GM19438 (cell line): Measurements from ENCODE around the gene GRB2.
A peak's percentile ranks its signal among the peaks of the same experiment; 100 is the strongest.
"Not testable (repeated sequence)": the region's sequence is repeated elsewhere in the genome, so short reads cannot be mapped to it uniquely, and the experiment has no call there.

ENCODE experiments used
- ATAC-seq: cut with Tn5 transposase; IDR thresholded peaks from one replicate; pipeline ENCODE4 v1.9.1; 2021; ENCODE audit warnings: low read depth; ENCODE audit not compliant: unreplicated experiment

The GRB2 gene

GRCh38 chr17:75356260-75356937 lies 49.1 kb downstream of the GRB2 start:
- no peak for ATAC-seq

GRCh38 chr17:75353176-75353575 lies 52.3 kb downstream of the GRB2 start:
- ATAC-seq = no peak

- peak; percentile 57 for ATAC-seq
Measured at GRCh38 chr17:75352079-75352569, 53.4 kb downstream of the GRB2 start.

GRCh38 chr17:75350706-75351105 lies 54.8 kb downstream of the GRB2 start:
- no peak for ATAC-seq

DNA sequence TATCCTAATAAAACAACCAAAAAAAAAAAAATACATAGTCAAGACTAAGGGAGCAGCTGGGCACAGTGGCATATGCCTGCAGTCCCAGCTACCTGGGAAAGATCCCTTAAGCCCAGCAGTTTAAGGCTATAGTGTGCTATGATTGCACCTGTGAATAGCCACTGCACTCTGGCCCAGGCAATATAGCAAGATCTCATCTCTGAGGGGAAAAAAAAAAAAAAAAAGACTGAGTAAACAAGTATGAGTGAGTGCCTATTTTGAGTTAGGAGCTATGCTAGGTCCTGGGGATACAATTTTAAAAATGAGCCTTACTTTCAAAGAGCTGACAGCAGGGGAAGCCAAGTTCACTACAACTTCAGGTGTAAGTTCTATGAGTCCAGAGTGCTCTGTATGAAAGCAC lies 55.4 kb downstream of the GRB2 start:
- no peak for ATAC-seq

- ATAC-seq = no peak
Measured at GRCh38 chr17:75349589-75349988, 55.9 kb downstream of the GRB2 start.

DNA sequence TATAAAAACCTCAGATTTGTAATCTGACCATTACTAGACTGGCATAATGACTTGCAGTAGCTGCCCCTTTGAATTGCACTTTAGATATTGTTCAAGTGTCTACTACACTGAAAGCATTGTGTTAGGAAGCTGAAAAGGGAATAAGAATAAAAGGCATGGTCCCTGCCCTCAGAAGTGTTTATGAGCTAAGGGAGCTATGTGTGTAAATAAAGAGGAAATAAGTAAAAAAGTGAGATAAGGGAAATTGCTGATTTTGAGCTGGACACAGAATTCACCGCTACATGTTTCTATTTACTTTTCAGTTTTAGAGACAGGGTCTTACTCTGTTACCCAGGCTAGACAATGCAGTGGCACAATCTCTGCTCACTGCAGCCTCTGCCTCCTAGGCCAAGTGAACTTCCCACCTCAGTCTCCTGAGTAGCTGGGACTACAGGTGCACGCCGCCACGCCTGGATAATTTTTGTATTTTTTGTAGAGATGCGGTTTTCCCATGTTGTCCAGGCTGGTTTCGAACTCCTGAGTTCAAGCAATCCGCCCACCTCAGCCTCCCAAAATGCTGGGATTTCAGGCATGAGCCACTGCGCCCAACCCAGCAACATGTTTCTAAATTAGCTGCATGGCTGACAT lies 57.0 kb downstream of the GRB2 start:
- ATAC-seq = no peak

DNA sequence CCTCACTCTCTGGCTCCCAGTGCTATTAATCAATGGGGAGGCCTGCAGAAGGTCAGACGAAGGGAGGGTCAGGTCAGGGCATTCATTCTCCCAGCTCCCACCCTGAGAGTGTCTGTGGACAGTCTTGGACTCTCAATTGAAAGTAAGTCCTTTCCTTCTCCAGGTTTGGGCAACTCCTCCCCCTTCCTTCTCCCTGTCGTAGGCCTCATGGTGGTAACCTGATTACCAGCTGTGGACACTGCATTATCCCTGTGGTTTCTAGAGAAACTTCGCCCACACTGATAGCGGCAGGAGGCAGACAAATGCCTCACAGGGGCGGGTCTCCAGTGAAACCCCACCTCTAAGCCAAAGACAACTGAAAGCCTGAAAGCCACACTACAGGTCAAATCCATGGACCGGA lies 58.6 kb downstream of the GRB2 start:
- ATAC-seq = no peak

- ATAC-seq = not testable (repeated sequence)
Measured at GRCh38 chr17:75346368-75346767, 59.1 kb downstream of the GRB2 start.

- peak; percentile 56 for ATAC-seq
Measured at GRCh38 chr17:75345514-75346167, 59.8 kb downstream of the GRB2 start.

GRCh38 chr17:75344666-75345065 lies 60.8 kb downstream of the GRB2 start:
- no peak for ATAC-seq

DNA sequence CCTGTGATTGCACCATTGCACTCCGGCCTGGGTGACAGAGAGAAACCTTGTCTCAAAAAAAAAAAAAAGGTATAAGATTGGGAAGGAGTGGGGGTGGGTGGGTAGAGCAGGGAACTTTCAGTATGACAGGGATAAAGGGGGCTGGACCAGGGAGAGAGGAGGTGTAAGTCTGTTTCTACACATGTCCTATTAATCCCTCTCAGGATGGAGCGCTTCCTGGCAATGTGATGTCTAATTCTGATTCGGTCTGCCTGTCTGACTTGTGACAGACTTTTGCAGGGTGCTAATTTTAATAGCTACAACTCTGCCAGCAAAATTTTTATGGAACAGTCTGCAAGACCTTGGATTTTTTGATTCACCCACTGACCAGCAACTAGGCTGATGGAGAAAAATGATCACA lies 62.5 kb downstream of the GRB2 start:
- ATAC-seq = no peak

- ATAC-seq = no peak
Measured at GRCh38 chr17:75341784-75342486, 63.5 kb downstream of the GRB2 start.

- no peak for ATAC-seq
Measured at GRCh38 chr17:75340631-75341030, 64.8 kb downstream of the GRB2 start.

DNA sequence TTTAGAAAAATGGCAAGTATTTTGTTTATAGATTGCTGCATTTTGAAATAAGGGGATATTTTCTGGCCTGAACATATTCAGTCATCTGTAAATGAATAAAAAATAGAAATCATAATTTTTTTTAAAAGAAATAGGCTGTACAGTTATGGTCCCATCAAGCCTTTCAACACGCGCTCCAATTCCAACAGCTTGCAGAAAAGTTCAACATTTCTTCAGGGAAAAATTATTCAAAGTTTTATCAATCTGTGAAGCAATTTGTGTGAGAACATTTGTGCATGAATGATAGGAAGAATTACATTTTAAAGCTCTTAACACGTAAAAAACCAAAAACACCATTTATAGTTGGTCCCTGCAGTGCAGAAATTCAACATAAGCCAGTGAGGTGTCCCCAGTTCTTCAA lies 65.5 kb downstream of the GRB2 start:
- no peak for ATAC-seq

DNA sequence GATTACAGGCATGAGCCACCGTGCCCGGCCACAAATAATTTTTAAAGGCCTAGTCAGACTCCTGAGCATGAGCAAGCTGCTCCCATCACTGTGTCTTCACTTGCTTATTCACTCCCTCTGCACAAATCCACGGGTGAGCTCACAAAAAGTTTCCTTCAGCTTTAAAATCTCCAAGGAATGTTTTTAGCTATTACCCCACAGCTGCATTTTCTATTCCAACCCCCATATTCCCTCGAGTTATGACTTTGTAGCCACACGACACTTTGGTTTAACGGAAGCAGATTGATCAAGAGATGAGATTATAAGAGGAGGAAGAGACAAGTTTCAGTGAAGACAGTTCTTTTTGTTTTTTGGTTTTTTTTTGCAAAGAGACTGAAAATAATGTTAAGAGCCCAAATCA lies 67.1 kb downstream of the GRB2 start:
- no peak for ATAC-seq

GRCh38 chr17:75335315-75335714 lies 70.2 kb downstream of the GRB2 start:
- no peak for ATAC-seq

DNA sequence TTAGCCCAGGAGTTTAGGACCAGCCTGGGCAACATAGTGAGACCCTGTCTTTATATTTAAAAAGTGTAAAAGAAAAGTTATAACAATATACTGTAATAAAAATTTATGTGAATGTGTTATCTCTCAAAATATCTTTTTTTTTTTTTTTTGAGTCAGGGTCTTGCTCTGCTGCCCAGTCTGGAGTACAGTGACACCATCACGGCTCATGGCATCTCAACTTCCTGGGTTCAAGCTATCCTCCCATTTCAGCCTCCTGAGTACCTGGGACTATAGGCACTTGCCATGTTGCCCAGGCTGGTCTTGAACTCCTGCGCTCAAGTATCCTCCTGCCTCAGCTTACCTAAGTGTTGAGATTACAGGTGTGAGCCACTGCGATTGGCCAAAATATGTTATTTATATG lies 70.8 kb downstream of the GRB2 start:
- ATAC-seq = no peak

- ATAC-seq = no peak
Measured at GRCh38 chr17:75331671-75332070, 73.8 kb downstream of the GRB2 start.

- ATAC-seq = no peak
Measured at GRCh38 chr17:75327757-75328156, 77.7 kb downstream of the GRB2 start.

- ATAC-seq = no peak
Measured at GRCh38 chr17:75326226-75326848, 79.1 kb downstream of the GRB2 start.
